ENCODE measurements around the gene KRTAP4-9.
"Not testable (repeated sequence)": the region's sequence is repeated elsewhere in the genome, so short reads cannot be mapped to it uniquely, and the experiment has no call there.

KRTAP4-9 gene

GRCh38 chr17:41131979-41132378 lies 26.8 kb downstream of the KRTAP4-9 start:
- no peak for DNase-seq (ENCODE audit: low read depth)

GRCh38 chr17:41133880-41134735 lies 28.9 kb downstream of the KRTAP4-9 start:
- no peak for DNase-seq (ENCODE audit: low read depth)

GRCh38 chr17:41139865-41140264 lies 34.7 kb downstream of the KRTAP4-9 start:
- DNase-seq (ENCODE audit: low read depth) = not testable (repeated sequence)

- DNase-seq (ENCODE audit: low read depth) = no peak
Measured at GRCh38 chr17:41140360-41141131, 35.4 kb downstream of the KRTAP4-9 start, which contains the start of gene KRTAP4-6. Gene KRTAP4-6 (minus strand): TSS chr17:41140544. CDS start chr17:41140487, 57 bp downstream.

- no peak for DNase-seq (ENCODE audit: low read depth)
Measured at GRCh38 chr17:41141361-41141760, 36.2 kb downstream of the KRTAP4-9 start.

GRCh38 chr17:41144846-41145245 lies 39.7 kb downstream of the KRTAP4-9 start:
- no peak for DNase-seq (ENCODE audit: low read depth)

- no peak for DNase-seq (ENCODE audit: low read depth)
Measured at GRCh38 chr17:41145261-41145660, 40.1 kb downstream of the KRTAP4-9 start.

- DNase-seq (ENCODE audit: low read depth) = no peak
Measured at GRCh38 chr17:41147531-41148204, 42.5 kb downstream of the KRTAP4-9 start.

GRCh38 chr17:41148971-41149651 lies 43.9 kb downstream of the KRTAP4-9 start:
- DNase-seq (ENCODE audit: low read depth) = not testable (repeated sequence)

- no peak for DNase-seq (ENCODE audit: low read depth)
Measured at GRCh38 chr17:41149652-41149985, 44.4 kb downstream of the KRTAP4-9 start, which contains the start of gene KRTAP4-5. Gene KRTAP4-5 (minus strand): TSS chr17:41149825. CDS start chr17:41149767, 58 bp downstream.

- no peak for DNase-seq (ENCODE audit: low read depth)
Measured at GRCh38 chr17:41150026-41150425, 44.8 kb downstream of the KRTAP4-9 start.

- DNase-seq (ENCODE audit: low read depth) = no peak
Measured at GRCh38 chr17:41151525-41151924, 46.3 kb downstream of the KRTAP4-9 start.

- DNase-seq (ENCODE audit: low read depth) = no peak
Measured at GRCh38 chr17:41153856-41154255, 48.7 kb downstream of the KRTAP4-9 start.
